IMR-90 (cell line): Measurements from ENCODE around the gene ITLN2. TPM values are rescaled to one million over a fixed set of nuclear protein-coding genes. Genes with fewer than 3 reads are reported as not detected.
"Not testable (repeated sequence)": the region's sequence is repeated elsewhere in the genome, so short reads cannot be mapped to it uniquely, and the experiment has no call there.

Source experiments
- ATAC-seq: fragments of 200-7000 bp; cut with Tn5 transposase; 2 replicates; pipeline ENCODE4 v1.9.1; 2020; ENCODE audit warnings: low read depth, mild to moderate bottlenecking, moderate library complexity
- BruUV-seq: library from RNA; stranded (reverse); fragments of 400-500 nt; replicated peaks from 2 replicates; lab custom pipeline; 2021; lab: Mats Ljungman, UMichigan
- CTCF ChIA-PET: fragments of 300-600 bp; formaldehyde crosslinking; extraction: SDS; loops from one replicate; lab custom pipeline; 2021; ENCODE audit warnings: antibody characterized with exemption; lab: Yijun Ruan, JAX
- POLR2A ChIA-PET: fragments of 300-600 bp; sonication (Branson Sonifier 250); formaldehyde crosslinking; loops from one replicate; lab custom pipeline; 2022; ENCODE audit warnings: antibody characterized with exemption; ENCODE audit not compliant: unreplicated experiment; lab: Charles Lee
- DNase-seq: peaks from one replicate; pipeline ENCODE4 v3.0.0; 2013
- H2AFZ ChIP-seq: replicated peaks from 2 replicates; pipeline ENCODE3; 2013; ENCODE audit warnings: low read length, mild to moderate bottlenecking; ENCODE audit not compliant: poor library complexity
- H2AK5ac ChIP-seq: 2 replicates; pipeline ENCODE4 v1.6.1; 2013; ENCODE audit warnings: low read depth, low read length, inconsistent platforms
- H2AK9ac ChIP-seq: replicated peaks from 2 replicates; pipeline ENCODE3; 2013; ENCODE audit warnings: mild to moderate bottlenecking, low read depth, low read length, moderate library complexity; ENCODE audit not compliant: poor library complexity
- H2BK120ac ChIP-seq: 2 replicates; pipeline ENCODE4 v1.6.1; 2013; ENCODE audit warnings: low read depth, low read length, inconsistent platforms
- H2BK15ac ChIP-seq: 3 replicates; pipeline ENCODE4 v1.6.1; 2013; ENCODE audit warnings: low read depth, low read length, inconsistent platforms
- H2BK20ac ChIP-seq: 2 replicates; pipeline ENCODE4 v1.6.1; 2013; ENCODE audit warnings: low read depth, mild to moderate bottlenecking, inconsistent platforms, low read length, moderate library complexity
- H2BK5ac ChIP-seq: 2 replicates; pipeline ENCODE4 v1.6.1; 2013; ENCODE audit warnings: mild to moderate bottlenecking, low read depth, low read length, inconsistent platforms; ENCODE audit not compliant: poor library complexity, severe bottlenecking
- H3K14ac ChIP-seq: replicated peaks from 2 replicates; pipeline ENCODE4 v1.6.1; 2013; ENCODE audit warnings: low read depth, low read length, inconsistent platforms
- H3K18ac ChIP-seq: 2 replicates; pipeline ENCODE4 v1.6.1; 2013; ENCODE audit warnings: low read depth, low read length, control low read depth
- H3K23ac ChIP-seq: 2 replicates; pipeline ENCODE4 v1.6.1; 2013; ENCODE audit warnings: low read depth, low read length, inconsistent platforms
- H3K27ac ChIP-seq: 2 replicates; pipeline ENCODE4 v1.5.1; 2013; ENCODE audit warnings: mild to moderate bottlenecking, control low read depth, low read length; ENCODE audit not compliant: insufficient read depth
- H3K27me3 ChIP-seq: 2 replicates; pipeline ENCODE4 v1.6.1; 2013; ENCODE audit warnings: low read length; ENCODE audit not compliant: control insufficient read depth, insufficient read depth
- H3K36me3 ChIP-seq: 2 replicates; pipeline ENCODE4 v1.6.1; 2013; ENCODE audit warnings: low read length, mixed read lengths; ENCODE audit not compliant: control insufficient read depth, insufficient read depth
- H3K4ac ChIP-seq: 2 replicates; pipeline ENCODE4 v1.6.1; 2013; ENCODE audit warnings: low read depth, low read length, inconsistent platforms
- H3K4me1 ChIP-seq: 2 replicates; pipeline ENCODE4 v1.6.1; 2013; ENCODE audit warnings: low read length, mixed read lengths; ENCODE audit not compliant: control insufficient read depth, insufficient read depth
- H3K4me2 ChIP-seq: 2 replicates; pipeline ENCODE4 v1.6.1; 2013; ENCODE audit warnings: low read depth, mild to moderate bottlenecking, control low read depth, low read length, moderate library complexity
- H3K4me3 ChIP-seq: 2 replicates; pipeline ENCODE4 v1.5.1; 2013; ENCODE audit warnings: low read depth, mild to moderate bottlenecking, control low read depth, low read length, moderate library complexity; ENCODE audit not compliant: insufficient read depth
- H3K56ac ChIP-seq: 2 replicates; pipeline ENCODE4 v1.6.1; 2013; ENCODE audit warnings: low read length, inconsistent platforms; ENCODE audit not compliant: insufficient read depth; ENCODE audit errors: extremely low read depth
- H3K79me1 ChIP-seq, 2 experiments: 2 replicates each; pipeline ENCODE4 v1.6.1; 2013; ENCODE audit warnings: low read length in 2 of 2, inconsistent platforms in 1 of 2, low read depth in 1 of 2
- H3K9ac ChIP-seq: 2 replicates; pipeline ENCODE4 v1.6.1; 2013; ENCODE audit warnings: low read depth, low read length, control low read depth
- H3K9me1 ChIP-seq: 2 replicates; pipeline ENCODE4 v1.6.1; 2013; ENCODE audit warnings: low read length, inconsistent platforms; ENCODE audit not compliant: insufficient read depth
- H3K9me3 ChIP-seq: 2 replicates; pipeline ENCODE4 v1.6.1; 2013; ENCODE audit warnings: low read length; ENCODE audit not compliant: control insufficient read depth, insufficient read depth
- H4K20me1 ChIP-seq: 2 replicates; pipeline ENCODE4 v1.6.1; 2013; ENCODE audit warnings: low read length, inconsistent platforms; ENCODE audit not compliant: insufficient read depth
- H4K5ac ChIP-seq: 2 replicates; pipeline ENCODE4 v1.6.1; 2013; ENCODE audit warnings: mild to moderate bottlenecking, low read depth, low read length, control low read depth
- H4K8ac ChIP-seq, 2 experiments: 2 replicates each; pipeline ENCODE4 v1.6.1; 2013; ENCODE audit warnings: low read depth in 2 of 2, low read length in 2 of 2, control low read depth in 1 of 2, inconsistent platforms in 1 of 2
- H4K91ac ChIP-seq: 2 replicates; pipeline ENCODE4 v1.6.1; 2013; ENCODE audit warnings: low read depth, low read length, inconsistent platforms; ENCODE audit not compliant: insufficient read depth
- WGBS, 2 experiments: methylation state at CpG; one replicate each; pipeline versions ENCODE4 v1.1.5 to v1.1.7; 2013; ENCODE audit warnings: missing lambda C conversion rate in 2 of 2; ENCODE audit not compliant: insufficient read length in 1 of 2; ENCODE audit errors: extremely low coverage in 2 of 2; 5-methylcytosine and 5-hydroxymethylcytosine counted together
- dilution Hi-C: fragments of 300-500 bp; cut with HindIII; formaldehyde crosslinking; loops from one replicate; pipeline ENCODE4 v1.14.3; 2018; ENCODE audit warnings: low sequenced_read_pairs; ENCODE audit not compliant: unreplicated experiment
- in situ Hi-C: fragments of 300-500 bp; cut with MboI; formaldehyde crosslinking; loops from 3 replicates; pipeline ENCODE4 v1.14.3; 2019; ENCODE audit warnings: low sequenced_read_pairs, inconsistent platforms, mixed read lengths
- intact Hi-C: fragments of 100-400 bp; cut with micrococcal nuclease; formaldehyde crosslinking; loops from 2 replicates; pipeline ENCODE4 v1.10.0; 2022
- polyA plus RNA-seq, 3 experiments: library from polyadenylated mRNA; depleted of rRNA; stranded (reverse); fragments of >200 nt; gene quantifications; 2 replicates each; pipeline ENCODE4 v1.2.3, GENCODE V29; 2012; ENCODE audit warnings: low replicate concordance in 1 of 3
- total RNA-seq: library from RNA; depleted of rRNA; stranded (reverse); fragments of >200 nt; gene quantifications from 2 replicates; pipeline ENCODE4 v1.2.3, GENCODE V29; 2012

ITLN2 gene
- total and polyA plus RNA-seq, 2 of the 4 experiments (the other 2 are of a cell fraction), result not detected

- H3K9me3 ChIP-seq, H3K4me1 ChIP-seq, H3K27ac ChIP-seq, intact Hi-C loops, H2AK9ac ChIP-seq, dilution Hi-C loops, H4K5ac ChIP-seq, H3K9ac ChIP-seq, H4K20me1 ChIP-seq, H3K56ac ChIP-seq, H2AK5ac ChIP-seq, H3K4me3 ChIP-seq, H2BK120ac ChIP-seq, H3K4me2 ChIP-seq, H4K8ac ChIP-seq, H2BK20ac ChIP-seq, BruUV-seq, ATAC-seq, H2BK15ac ChIP-seq, CTCF ChIA-PET, H3K23ac ChIP-seq, H3K18ac ChIP-seq, H3K79me1 ChIP-seq, in situ Hi-C loops, H3K14ac ChIP-seq, H2BK5ac ChIP-seq, H3K9me1 ChIP-seq, H3K27me3 ChIP-seq, POLR2A ChIA-PET, H3K36me3 ChIP-seq, H2AFZ ChIP-seq, H3K4ac ChIP-seq, H4K91ac ChIP-seq: not testable (repeated sequence)
- DNase-seq, result peak; percentile 15
- WGBS, 2 experiments, result no CpG with 5 or more reads among the region's 7 CpGs
Measured at GRCh38 chr1:160949216-160949880, 5.3 kb downstream of the ITLN2 start.

DNA sequence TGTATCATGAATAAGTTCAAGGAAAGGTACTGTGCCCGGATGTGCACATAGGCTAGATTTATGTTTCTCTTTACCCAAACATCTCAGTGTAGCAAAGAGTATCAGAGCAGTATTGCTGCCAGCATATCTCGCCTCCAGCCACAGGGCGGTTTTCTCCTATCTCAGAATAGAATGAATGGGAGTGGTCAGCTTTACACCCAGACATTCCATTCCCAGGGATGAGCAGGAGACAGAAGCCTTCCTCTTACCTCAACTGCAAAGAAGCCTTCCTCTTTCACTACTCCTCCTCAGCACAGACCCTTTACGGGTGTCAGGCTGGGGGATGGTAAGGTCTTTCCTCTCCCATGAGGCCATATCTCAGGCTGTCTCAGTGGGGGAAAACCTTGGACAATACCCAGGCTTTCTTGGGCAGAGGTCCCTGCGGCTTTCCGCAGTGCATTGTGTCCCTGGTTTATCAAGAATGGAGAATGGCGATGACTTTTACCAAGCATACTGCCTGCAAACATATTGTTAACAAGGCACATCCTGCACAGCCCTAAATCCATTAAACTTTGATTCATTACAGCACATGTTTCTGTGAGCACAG lies 7.3 kb downstream of the ITLN2 start:
- H2AFZ ChIP-seq, H2BK15ac ChIP-seq, H3K27ac ChIP-seq, H4K20me1 ChIP-seq, H2AK9ac ChIP-seq, DNase-seq, H3K9me3 ChIP-seq, H4K8ac ChIP-seq, H2BK5ac ChIP-seq, H3K56ac ChIP-seq, CTCF ChIA-PET, intact Hi-C loops, H3K36me3 ChIP-seq, H4K5ac ChIP-seq, ATAC-seq, BruUV-seq, H2BK20ac ChIP-seq, H3K4me2 ChIP-seq, in situ Hi-C loops, H2AK5ac ChIP-seq, H3K9me1 ChIP-seq, H3K14ac ChIP-seq, dilution Hi-C loops, POLR2A ChIA-PET, H4K91ac ChIP-seq, H3K18ac ChIP-seq, H3K4me1 ChIP-seq, H3K79me1 ChIP-seq, H2BK120ac ChIP-seq, H3K4me3 ChIP-seq, H3K23ac ChIP-seq, H3K9ac ChIP-seq, H3K4ac ChIP-seq, H3K27me3 ChIP-seq: not testable (repeated sequence)
- no CpG with 5 or more reads among the region's 7 CpGs for WGBS, 2 experiments
